Measurements from ENCODE around the gene ZNF649. TPM values are rescaled to one million over a fixed set of nuclear protein-coding genes. Genes with fewer than 3 reads are reported as not detected.

ZNF649 gene
- polyA plus RNA-seq, 1 donor from 2014 or later: 19.8 TPM

- Histone ChIP-seq H3K36me3 (ENCODE audit: insufficient read depth, low read length) (peaks cover 24% of the 10 kb centered on the region), H3K79me2 (replicated peaks; ENCODE audit: insufficient read depth, low read length) (peaks cover 55% of the 10 kb centered on the region), H3K9me3 (ENCODE audit: low read length) (peaks cover 6% of the 10 kb centered on the region), H4K20me1 (ENCODE audit: insufficient read depth) (no peaks in the 10 kb centered on the region), H3F3A (ENCODE audit: insufficient read depth, low read length, poor library complexity, severe bottlenecking) (no peaks in the 10 kb centered on the region), H3K4me3 (ENCODE audit: low read length) (peak overlapping the region; percentile 78), H3K9ac (ENCODE audit: low read length) (no peak overlapping the region), H3K27me3 (ENCODE audit: insufficient read depth, low read depth, low read length) (no peaks in the 10 kb centered on the region), H3K9me2 (ENCODE audit: insufficient read depth, low read length) (no peaks in the 10 kb centered on the region), H2AFZ (ENCODE audit: low read depth, low read length) (no peak overlapping the region), H3K4me2 (ENCODE audit: low read length) (no peak overlapping the region), H3K27ac (ENCODE audit: low read length) (no peak overlapping the region)
- TF ChIP-seq MXI1 (conservative IDR thresholded peaks at IDR 0.05; ENCODE audit: poor library complexity, severe bottlenecking): no peak
- no peak for TF ChIP-seq RAD21 (conservative IDR thresholded peaks at IDR 0.05)
- no peak for TF ChIP-seq SMC3 (conservative IDR thresholded peaks at IDR 0.05; ENCODE audit: poor library complexity)
- TF ChIP-seq REST (IDR thresholded peaks at IDR 0.05; ENCODE audit: borderline replicate concordance): no peak
- no peak for TF ChIP-seq EZH2 (IDR thresholded peaks at IDR 0.05; ENCODE audit: borderline replicate concordance, insufficient read depth, low read length, poor library complexity, severe bottlenecking)
- TF ChIP-seq TAF1 (IDR thresholded peaks at IDR 0.05; ENCODE audit: low read depth): no peak
- TF ChIP-seq CTCF (IDR thresholded peaks at IDR 0.05; ENCODE audit: poor library complexity, severe bottlenecking): no peak
- no peak for TF ChIP-seq POLR2AphosphoS5 (IDR thresholded peaks at IDR 0.05)
- TF ChIP-seq EP300 (conservative IDR thresholded peaks at IDR 0.05; ENCODE audit: poor library complexity, severe bottlenecking): no peak
These were observed 1.6 kb downstream of the ZNF649 start for GRCh38 chr19:51903192-51903591.

- no peak overlapping the region for H3K9ac ChIP-seq (ENCODE audit: low read length)
- H3K9me3 ChIP-seq (ENCODE audit: low read length): peaks cover 9% of the 10 kb centered on the region
- H3K27me3 ChIP-seq (ENCODE audit: insufficient read depth, low read depth, low read length): no peaks in the 10 kb centered on the region
- H3K9me2 ChIP-seq (ENCODE audit: insufficient read depth, low read length): no peaks in the 10 kb centered on the region
- no peaks in the 10 kb centered on the region for H4K20me1 ChIP-seq (ENCODE audit: insufficient read depth)
- no peak overlapping the region for H2AFZ ChIP-seq (ENCODE audit: low read depth, low read length)
- H3K36me3 ChIP-seq (ENCODE audit: insufficient read depth, low read length): peaks cover 36% of the 10 kb centered on the region
- no peak overlapping the region for H3K4me3 ChIP-seq (ENCODE audit: low read length)
- no peak for TF ChIP-seq MXI1 (conservative IDR thresholded peaks at IDR 0.05; ENCODE audit: poor library complexity, severe bottlenecking)
- no peak for TF ChIP-seq CTCF (IDR thresholded peaks at IDR 0.05; ENCODE audit: poor library complexity, severe bottlenecking)
- no peak for TF ChIP-seq EP300 (conservative IDR thresholded peaks at IDR 0.05; ENCODE audit: poor library complexity, severe bottlenecking)
- TF ChIP-seq POLR2AphosphoS5 (IDR thresholded peaks at IDR 0.05): no peak
- TF ChIP-seq RAD21 (conservative IDR thresholded peaks at IDR 0.05): no peak
- TF ChIP-seq SMC3 (conservative IDR thresholded peaks at IDR 0.05; ENCODE audit: poor library complexity): no peak
- TF ChIP-seq EZH2 (IDR thresholded peaks at IDR 0.05; ENCODE audit: borderline replicate concordance, insufficient read depth, low read length, poor library complexity, severe bottlenecking): no peak
- no peak for TF ChIP-seq REST (IDR thresholded peaks at IDR 0.05; ENCODE audit: borderline replicate concordance)
- TF ChIP-seq TAF1 (IDR thresholded peaks at IDR 0.05; ENCODE audit: low read depth): no peak
- no peak overlapping the region for H3K4me2 ChIP-seq (ENCODE audit: low read length)
- peaks cover 55% of the 10 kb centered on the region for H3K79me2 ChIP-seq (replicated peaks; ENCODE audit: insufficient read depth, low read length)
- H3K27ac ChIP-seq (ENCODE audit: low read length): no peak overlapping the region
- H3F3A ChIP-seq (ENCODE audit: insufficient read depth, low read length, poor library complexity, severe bottlenecking): no peaks in the 10 kb centered on the region
These were observed 3.0 kb downstream of the ZNF649 start for GRCh38 chr19:51901860-51902259.

Measured in neural cell (in vitro differentiated cells).